ENCODE data around the gene ATXN8OS. TPM values are rescaled to one million over a fixed set of nuclear protein-coding genes. Genes with fewer than 3 reads are reported as not detected.

Gene ATXN8OS
- total RNA-seq, 1 experiment from 2014 or later = not detected

DNA sequence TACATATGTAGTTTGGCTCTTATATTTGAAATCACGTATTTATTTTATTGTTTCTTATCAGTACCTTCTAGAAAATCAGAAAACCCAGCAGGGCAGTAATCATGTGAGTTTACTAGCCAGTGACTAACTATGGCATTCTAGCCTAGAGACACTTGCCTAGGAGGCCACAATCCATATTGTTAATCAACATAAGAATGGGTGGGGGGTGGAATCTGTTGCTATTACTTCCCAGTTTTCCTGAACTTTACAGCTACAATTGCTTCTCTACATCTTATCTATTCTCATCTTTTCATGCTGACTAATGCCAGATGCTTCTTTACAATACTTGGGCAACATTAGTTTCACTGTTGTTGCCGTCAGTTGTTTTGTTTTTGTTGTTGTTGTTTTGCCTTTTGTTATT, 18.7 kb upstream of the ATXN8OS start:
- Histone ChIP-seq H3K9me2 (ENCODE audit: insufficient read depth) (no peaks in the 10 kb centered on the region), H3K36me3 (ENCODE audit: control insufficient read depth in 1 of 2, insufficient read depth in 2 of 2, low read length in 2 of 2) (no peaks in the 10 kb centered on the region), H3K79me2 (ENCODE audit: insufficient read depth, low read length) (no peaks in the 10 kb centered on the region), H2AFZ (ENCODE audit: low read depth, low read length, poor library complexity, severe bottlenecking) (no peak overlapping the region), H3K4me1 (ENCODE audit: control insufficient read depth in 1 of 2, insufficient read depth in 2 of 2, low read length in 2 of 2) (no peaks in the 10 kb centered on the region), H3K4me2 (ENCODE audit: low read length) (no peak overlapping the region), H3K9me3 (ENCODE audit: control insufficient read depth in 1 of 2, insufficient read depth in 1 of 2, low read depth in 1 of 2, low read length in 2 of 2) (no peaks in the 10 kb centered on the region), H3K9ac (ENCODE audit: low read length) (no peak overlapping the region), H3K27ac (ENCODE audit: low read depth, low read length) (no peak overlapping the region), H3K27me3 (ENCODE audit: insufficient read depth, low read length) (no peaks in the 10 kb centered on the region), H3K4me3 (replicated peaks in 1 of 2; ENCODE audit: low read depth in 1 of 2, low read length in 2 of 2) (no peak overlapping the region), H4K20me1 (ENCODE audit: insufficient read depth) (no peaks in the 10 kb centered on the region)
- no TSS peak for BruUV-seq (replicated peaks)
- TF ChIP-seq EZH2 (IDR thresholded peaks at IDR 0.05) (no peak), CEBPB (IDR thresholded peaks at IDR 0.05; ENCODE audit: low read depth) (no peak), TCF7L2 (IDR thresholded peaks at IDR 0.05; ENCODE audit: borderline replicate concordance, extremely low read depth, insufficient read depth, insufficient read length) (no peak), YY1 (IDR thresholded peaks at IDR 0.05; ENCODE audit: extremely low read depth, insufficient replicate concordance, low read depth, low read length) (no peak), POLR2AphosphoS5 (IDR thresholded peaks at IDR 0.05; ENCODE audit: low read depth, low read length) (no peak), ZNF274 (IDR thresholded peaks at IDR 0.05; ENCODE audit: low read depth, low read length) (no peak), JUND (IDR thresholded peaks at IDR 0.05) (no peak), SIN3A (IDR thresholded peaks at IDR 0.05; ENCODE audit: low read depth) (no peak), RAD21 (IDR thresholded peaks at IDR 0.05; ENCODE audit: low read depth) (no peak)
- TF ChIP-seq, protein P1, sequence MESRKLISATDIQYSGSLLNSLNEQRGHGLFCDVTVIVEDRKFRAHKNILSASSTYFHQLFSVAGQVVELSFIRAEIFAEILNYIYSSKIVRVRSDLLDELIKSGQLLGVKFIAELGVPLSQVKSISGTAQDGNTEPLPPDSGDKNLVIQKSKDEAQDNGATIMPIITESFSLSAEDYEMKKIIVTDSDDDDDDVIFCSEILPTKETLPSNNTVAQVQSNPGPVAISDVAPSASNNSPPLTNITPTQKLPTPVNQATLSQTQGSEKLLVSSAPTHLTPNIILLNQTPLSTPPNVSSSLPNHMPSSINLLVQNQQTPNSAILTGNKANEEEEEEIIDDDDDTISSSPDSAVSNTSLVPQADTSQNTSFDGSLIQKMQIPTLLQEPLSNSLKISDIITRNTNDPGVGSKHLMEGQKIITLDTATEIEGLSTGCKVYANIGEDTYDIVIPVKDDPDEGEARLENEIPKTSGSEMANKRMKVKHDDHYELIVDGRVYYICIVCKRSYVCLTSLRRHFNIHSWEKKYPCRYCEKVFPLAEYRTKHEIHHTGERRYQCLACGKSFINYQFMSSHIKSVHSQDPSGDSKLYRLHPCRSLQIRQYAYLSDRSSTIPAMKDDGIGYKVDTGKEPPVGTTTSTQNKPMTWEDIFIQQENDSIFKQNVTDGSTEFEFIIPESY (IDR thresholded peaks at IDR 0.05; ENCODE audit: extremely low read depth, insufficient replicate concordance, low read length) = no peak
- TF ChIP-seq, protein P2, sequence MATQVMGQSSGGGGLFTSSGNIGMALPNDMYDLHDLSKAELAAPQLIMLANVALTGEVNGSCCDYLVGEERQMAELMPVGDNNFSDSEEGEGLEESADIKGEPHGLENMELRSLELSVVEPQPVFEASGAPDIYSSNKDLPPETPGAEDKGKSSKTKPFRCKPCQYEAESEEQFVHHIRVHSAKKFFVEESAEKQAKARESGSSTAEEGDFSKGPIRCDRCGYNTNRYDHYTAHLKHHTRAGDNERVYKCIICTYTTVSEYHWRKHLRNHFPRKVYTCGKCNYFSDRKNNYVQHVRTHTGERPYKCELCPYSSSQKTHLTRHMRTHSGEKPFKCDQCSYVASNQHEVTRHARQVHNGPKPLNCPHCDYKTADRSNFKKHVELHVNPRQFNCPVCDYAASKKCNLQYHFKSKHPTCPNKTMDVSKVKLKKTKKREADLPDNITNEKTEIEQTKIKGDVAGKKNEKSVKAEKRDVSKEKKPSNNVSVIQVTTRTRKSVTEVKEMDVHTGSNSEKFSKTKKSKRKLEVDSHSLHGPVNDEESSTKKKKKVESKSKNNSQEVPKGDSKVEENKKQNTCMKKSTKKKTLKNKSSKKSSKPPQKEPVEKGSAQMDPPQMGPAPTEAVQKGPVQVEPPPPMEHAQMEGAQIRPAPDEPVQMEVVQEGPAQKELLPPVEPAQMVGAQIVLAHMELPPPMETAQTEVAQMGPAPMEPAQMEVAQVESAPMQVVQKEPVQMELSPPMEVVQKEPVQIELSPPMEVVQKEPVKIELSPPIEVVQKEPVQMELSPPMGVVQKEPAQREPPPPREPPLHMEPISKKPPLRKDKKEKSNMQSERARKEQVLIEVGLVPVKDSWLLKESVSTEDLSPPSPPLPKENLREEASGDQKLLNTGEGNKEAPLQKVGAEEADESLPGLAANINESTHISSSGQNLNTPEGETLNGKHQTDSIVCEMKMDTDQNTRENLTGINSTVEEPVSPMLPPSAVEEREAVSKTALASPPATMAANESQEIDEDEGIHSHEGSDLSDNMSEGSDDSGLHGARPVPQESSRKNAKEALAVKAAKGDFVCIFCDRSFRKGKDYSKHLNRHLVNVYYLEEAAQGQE (IDR thresholded peaks at IDR 0.05; ENCODE audit: low read depth) = no peak
- TF ChIP-seq, protein P3, sequence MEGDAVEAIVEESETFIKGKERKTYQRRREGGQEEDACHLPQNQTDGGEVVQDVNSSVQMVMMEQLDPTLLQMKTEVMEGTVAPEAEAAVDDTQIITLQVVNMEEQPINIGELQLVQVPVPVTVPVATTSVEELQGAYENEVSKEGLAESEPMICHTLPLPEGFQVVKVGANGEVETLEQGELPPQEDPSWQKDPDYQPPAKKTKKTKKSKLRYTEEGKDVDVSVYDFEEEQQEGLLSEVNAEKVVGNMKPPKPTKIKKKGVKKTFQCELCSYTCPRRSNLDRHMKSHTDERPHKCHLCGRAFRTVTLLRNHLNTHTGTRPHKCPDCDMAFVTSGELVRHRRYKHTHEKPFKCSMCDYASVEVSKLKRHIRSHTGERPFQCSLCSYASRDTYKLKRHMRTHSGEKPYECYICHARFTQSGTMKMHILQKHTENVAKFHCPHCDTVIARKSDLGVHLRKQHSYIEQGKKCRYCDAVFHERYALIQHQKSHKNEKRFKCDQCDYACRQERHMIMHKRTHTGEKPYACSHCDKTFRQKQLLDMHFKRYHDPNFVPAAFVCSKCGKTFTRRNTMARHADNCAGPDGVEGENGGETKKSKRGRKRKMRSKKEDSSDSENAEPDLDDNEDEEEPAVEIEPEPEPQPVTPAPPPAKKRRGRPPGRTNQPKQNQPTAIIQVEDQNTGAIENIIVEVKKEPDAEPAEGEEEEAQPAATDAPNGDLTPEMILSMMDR (IDR thresholded peaks at IDR 0.05 in 2 of 3, conservative IDR thresholded peaks at IDR 0.05 in 1 of 3; ENCODE audit: borderline replicate concordance in 1 of 3, insufficient read depth in 1 of 3, low read depth in 2 of 3, low read length in 2 of 3) = no peak
- DNase-seq (ENCODE audit: low read depth, low spot score) (no peak), ATAC-seq (no peak)
- CTCF ChIA-PET = interaction anchor here (1.4 kb wide), 1 partner anchor 10 kb away, joined by 5 read pairs; no protein-coding TSS in a partner anchor
- POLR2A ChIA-PET = no interaction called here
- intact Hi-C loops (cut with micrococcal nuclease) = no loop called here
- RAD21 ChIA-PET (ENCODE audit: low non-redundant PET in 1 of 2, low total read pairs in 2 of 2, uncharacterized antibody in 2 of 2, unreplicated experiment in 2 of 2) = no interaction called here

All from HCT116 (cell line).